ENCODE results near the gene DLG1. TPM values are rescaled to one million over a fixed set of nuclear protein-coding genes. Genes with fewer than 3 reads are reported as not detected.

DLG1 gene
- total and polyA plus RNA-seq, 9 of the 15 experiments (the other 6 are each of a cell fraction or from before 2014, with no cell fraction given) = 9.4 to 63.5 (median 43.6) TPM

- DNase-seq (ENCODE audit: extremely low read depth in 1 of 4, low spot score in 3 of 4) = no peak
- no peak overlapping the region for H3K4me2 ChIP-seq (ENCODE audit: insufficient read depth, low read length)
- no peak overlapping the region for H3K9ac ChIP-seq (ENCODE audit: insufficient read depth in 1 of 2, low read depth in 2 of 2, low read length in 2 of 2)
- no peaks in the 10 kb centered on the region for H3K79me2 ChIP-seq (ENCODE audit: control insufficient read depth, insufficient read depth, low read length)
- in situ Hi-C loops (cut with MboI) = no loop called here
- H3K27ac ChIP-seq (ENCODE audit: extremely low read depth, low read depth, low read length) = no peak overlapping the region
- H3K4me3 ChIP-seq = no peak overlapping the region
- ChIA-PET POLR2A (interaction anchor here (0.6 to 1.0 kb wide), 2 partner anchors 13 to 312 kb away, joined by 3 to 4 read pairs; no protein-coding TSS in a partner anchor), CTCF (ENCODE audit: low intra/inter-chr PET ratio) (interaction anchor here (0.6 kb wide), 1 partner anchor 179 kb away, joined by 3 read pairs; no protein-coding TSS in a partner anchor)
- H3K4me1 ChIP-seq (replicated peaks in 1 of 2; ENCODE audit: control insufficient read depth in 2 of 2, insufficient read depth in 2 of 2, low read length in 2 of 2) = peaks cover 3 to 45% of the 10 kb centered on the region in 2 experiments; a peak in 3 of 5 replicates
- no peak overlapping the region for H2AFZ ChIP-seq (ENCODE audit: low read depth, low read length)
- H3K27me3 ChIP-seq (ENCODE audit: control insufficient read depth in 2 of 2, insufficient read depth in 2 of 2, low read length in 2 of 2) = no peaks in the 10 kb centered on the region
- no peaks in the 10 kb centered on the region for H4K20me1 ChIP-seq (replicated peaks; ENCODE audit: control insufficient read depth, insufficient read depth, low read length)
- WGBS (ENCODE audit: insufficient coverage, low coverage, missing lambda C conversion rate) = 69% methylated on average over 27 of the region's 27 CpGs
- intact Hi-C loops (cut with micrococcal nuclease) = no loop called here
- no peak for FAIRE-seq
- H3K36me3 ChIP-seq (ENCODE audit: control insufficient read depth, insufficient read depth, low read length) = no peaks in the 10 kb centered on the region
- H3K9me3 ChIP-seq (replicated peaks; ENCODE audit: control insufficient read depth, insufficient read depth, low read depth, low read length) = no peaks in the 10 kb centered on the region
- BruUV-seq (replicated peaks) = no TSS peak
- TF ChIP-seq ZNF551 (CRISPR knock-in tag; IDR thresholded peaks at IDR 0.05) (no peak), POLR2G (IDR thresholded peaks at IDR 0.05; ENCODE audit: low read depth, low read length) (0 out of 2 replicates have a peak, but pooled peaks have one; percentile 13)
- no peak for ATAC-seq
- no peaks in the 10 kb centered on the region for H3K9me1 ChIP-seq (ENCODE audit: control insufficient read depth, insufficient read depth, low read length)
Measured at GRCh38 chr3:197008436-197009209, 289.8 kb downstream of the DLG1 start.

- no peaks in the 10 kb centered on the region for H3K79me2 ChIP-seq (ENCODE audit: control insufficient read depth, insufficient read depth, low read length)
- H3K9ac ChIP-seq (ENCODE audit: insufficient read depth in 1 of 2, low read depth in 2 of 2, low read length in 2 of 2) = peak overlapping the region in 1 of 2 experiments; percentile 66; a peak in 1 of 4 replicates
- no peaks in the 10 kb centered on the region for H3K36me3 ChIP-seq (ENCODE audit: control insufficient read depth, insufficient read depth, low read length)
- no peak overlapping the region for H2AFZ ChIP-seq (ENCODE audit: low read depth, low read length)
- no peak overlapping the region for H3K4me2 ChIP-seq (ENCODE audit: insufficient read depth, low read length)
- intact Hi-C loops (cut with micrococcal nuclease) = no loop called here
- no peak overlapping the region for H3K4me3 ChIP-seq
- in situ Hi-C loops (cut with MboI) = no loop called here
- ChIA-PET CTCF (ENCODE audit: low intra/inter-chr PET ratio) (no interaction called here), POLR2A (no interaction called here)
- BruUV-seq (replicated peaks) = no TSS peak
- ATAC-seq (no peak), DNase-seq (ENCODE audit: extremely low read depth in 1 of 4, low spot score in 3 of 4) (no peak), FAIRE-seq (no peak)
- H3K4me1 ChIP-seq (replicated peaks in 1 of 2; ENCODE audit: control insufficient read depth in 2 of 2, insufficient read depth in 2 of 2, low read length in 2 of 2) = peaks cover 3 to 51% of the 10 kb centered on the region in 2 experiments; a peak in 3 of 5 replicates
- no peaks in the 10 kb centered on the region for H3K9me1 ChIP-seq (ENCODE audit: control insufficient read depth, insufficient read depth, low read length)
- H3K27ac ChIP-seq (ENCODE audit: extremely low read depth, low read depth, low read length) = no peak overlapping the region
- WGBS (ENCODE audit: insufficient coverage, low coverage, missing lambda C conversion rate) = 36% methylated on average over 8 of the region's 8 CpGs
- no peaks in the 10 kb centered on the region for H3K9me3 ChIP-seq (replicated peaks; ENCODE audit: control insufficient read depth, insufficient read depth, low read depth, low read length)
- TF ChIP-seq SPI1 (IDR thresholded peaks at IDR 0.05; ENCODE audit: borderline replicate concordance, low read depth, low read length) = peak; percentile 60; the same call in 1 of the 2 replicates
- TF ChIP-seq FOXJ2 (tag; IDR thresholded peaks at IDR 0.05) = no peak
- H3K27me3 ChIP-seq (ENCODE audit: control insufficient read depth in 2 of 2, insufficient read depth in 2 of 2, low read length in 2 of 2) = no peaks in the 10 kb centered on the region
- H4K20me1 ChIP-seq (replicated peaks; ENCODE audit: control insufficient read depth, insufficient read depth, low read length) = no peaks in the 10 kb centered on the region
Measured at GRCh38 chr3:197007953-197008352, 290.5 kb downstream of the DLG1 start.
